Measurements from ENCODE around the gene AP3D1. TPM values are rescaled to one million over a fixed set of nuclear protein-coding genes. Genes with fewer than 3 reads are reported as not detected.
A peak's percentile ranks its signal among the peaks of the same experiment; 100 is the strongest.

The AP3D1 gene
- total and polyA plus RNA-seq, 9 of the 15 experiments (the other 6 are each of a cell fraction or from before 2014, with no cell fraction given), result 1.2 to 86.1 (median 35.9) TPM

- TF ChIP-seq ZNF592 (IDR thresholded peaks at IDR 0.05) (peak; percentile 56; the same call in 1 of the 2 replicates), DPF2 (IDR thresholded peaks at IDR 0.05) (no peak; the same call in 1 of the 2 replicates), ZZZ3 (IDR thresholded peaks at IDR 0.05) (no peak), ZBTB43 (CRISPR knock-in tag; IDR thresholded peaks at IDR 0.05) (no peak), ZNF699 (CRISPR knock-in tag; IDR thresholded peaks at IDR 0.05; ENCODE audit: insufficient replicate concordance) (no peak), ZNF175 (CRISPR knock-in tag; IDR thresholded peaks at IDR 0.05; ENCODE audit: low read depth) (peak; percentile 44; the same call in 1 of the 2 replicates), IFI16 (CRISPR knock-in tag; IDR thresholded peaks at IDR 0.05) (no peak), RAD21 (CRISPR knock-in tag; conservative IDR thresholded peaks at IDR 0.05 in 1 of 2, IDR thresholded peaks at IDR 0.05 in 1 of 2) (peak in 1 of 2 experiments; percentile 29; a peak in 2 of 4 replicates), GABPB2 (CRISPR knock-in tag; conservative IDR thresholded peaks at IDR 0.05) (no peak), ZNF695 (CRISPR knock-in tag; IDR thresholded peaks at IDR 0.05) (no peak), ZMIZ1 (IDR thresholded peaks at IDR 0.05; ENCODE audit: low read depth in 2 of 2, low read length in 2 of 2) (peak in 1 of 2 experiments; percentile 91; a peak in 2 of 4 replicates), FIP1L1 (IDR thresholded peaks at IDR 0.05; ENCODE audit: low read depth, low read length, poor library complexity, severe bottlenecking) (peak; percentile 94)
Measured at GRCh38 chr19:2050991-2051772, 100.2 kb downstream of the AP3D1 start, which contains the start of gene MKNK2 (continued).
